Natural killer cell treated with Interleukin-12 subunit alpha and Interleukin-12 subunit beta and Interleukin-15 and Interleukin-18, amount 100 ng/mL, for 72 hours (primary cell): ENCODE data around the gene TCF3. TPM values are rescaled to one million over a fixed set of nuclear protein-coding genes. Genes with fewer than 3 reads are reported as not detected.
A peak's percentile ranks its signal among the peaks of the same experiment; 100 is the strongest.

ENCODE experiments used
- ATAC-seq, 2 donors: fragments of 150-1000 bp; cut with Tn5 transposase in 1 of 2; sonication (Bioruptor Pico), chemical (Tn5 transposase) in 1 of 2; 2 replicates each; pipeline ENCODE4 v1.10.0; 2021
- DNase-seq: peaks from one replicate; pipeline ENCODE4 v3.0.0; 2022; ENCODE audit warnings: low spot score
- H3K27ac Mint-ChIP-seq, 2 donors: 1 replicate in 1 of 2; 2 replicates in 1 of 2; pipeline ENCODE4 v1.8.0; 2022; ENCODE audit warnings: mixed read lengths in 2 of 2, mild to moderate bottlenecking in 1 of 2, moderate library complexity in 1 of 2
- H3K27me3 Mint-ChIP-seq, 2 donors: 1 replicate in 1 of 2; 2 replicates in 1 of 2; pipeline ENCODE4 v1.8.0; 2022; ENCODE audit warnings: mixed read lengths in 2 of 2
- H3K36me3 Mint-ChIP-seq: one replicate; pipeline ENCODE4 v1.8.0; 2022; ENCODE audit warnings: mixed read lengths
- H3K4me1 Mint-ChIP-seq, 2 donors: 1 replicate in 1 of 2; 2 replicates in 1 of 2; pipeline ENCODE4 v1.8.0; 2022; ENCODE audit warnings: low read depth in 2 of 2, mixed read lengths in 2 of 2, mild to moderate bottlenecking in 1 of 2
- H3K4me3 Mint-ChIP-seq: one replicate; pipeline ENCODE4 v1.8.0; 2022; ENCODE audit warnings: mixed read lengths
- H3K9me3 Mint-ChIP-seq: 2 replicates; pipeline ENCODE4 v1.8.0; 2022; ENCODE audit warnings: mixed read lengths
- total RNA-seq, 2 donors: library from RNA; stranded (reverse); gene quantifications; one replicate each; pipeline ENCODE4 v1.2.3, GENCODE V29; 2022

The TCF3 gene
- total RNA-seq, 2 donors from 2014 or later: 60.4 to 87.9 TPM

DNA sequence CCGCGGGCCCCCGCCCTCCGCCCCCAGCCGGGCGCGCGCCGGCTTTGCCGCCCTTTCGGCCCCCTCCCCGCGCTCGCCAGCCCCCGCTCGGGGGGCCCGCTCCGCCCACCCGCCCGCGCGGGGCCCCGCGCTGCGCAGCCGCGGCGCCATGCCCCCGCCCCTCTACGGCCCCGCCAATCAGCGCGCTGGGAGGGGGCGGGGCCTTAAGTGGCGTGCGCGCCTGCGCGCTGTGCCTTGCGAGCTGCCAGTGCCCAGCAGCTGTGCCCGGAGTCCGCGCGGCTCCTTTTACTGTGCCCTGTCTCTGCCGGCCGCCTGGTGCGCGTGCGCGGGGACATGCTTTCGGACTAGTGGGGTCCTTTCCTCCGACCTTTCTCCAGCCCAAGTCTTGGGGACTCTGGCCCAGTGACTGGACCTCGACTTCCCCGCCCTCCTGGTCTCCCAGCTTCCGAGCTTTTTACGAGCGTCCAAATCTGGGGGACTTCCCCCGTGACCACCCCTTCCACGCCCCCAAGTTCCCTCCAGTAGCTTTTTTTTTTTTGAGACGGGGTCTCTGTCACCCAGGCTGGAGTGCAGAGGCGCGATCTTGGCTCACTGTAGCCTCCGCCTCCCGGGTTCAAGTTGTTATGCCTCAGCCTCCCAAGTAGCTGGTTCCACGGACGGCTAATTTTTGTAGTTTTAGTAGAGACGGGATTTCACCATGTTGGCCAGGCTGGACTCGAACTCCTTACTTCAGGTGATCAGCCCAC lies 59.5 kb downstream of the TCF3 start, which contains the start of gene MBD3:
MBD3 (minus strand) TSS at position 111 of the 746 bp plus-strand sequence. CDS start 234 bp downstream, outside the sequence.
- H3K4me3 Mint-ChIP-seq: peak within 1 kb of the TSS; percentile 92
- DNase-seq: peak; percentile 95
- H3K4me1 Mint-ChIP-seq: peaks cover 12 to 13% of the 10 kb centered on the region in 2 donors
- peak within 1 kb of the TSS; percentile 81 to 93 for H3K27ac Mint-ChIP-seq
- H3K9me3 Mint-ChIP-seq: no peaks in the 10 kb centered on the region
- H3K27me3 Mint-ChIP-seq: no peaks in the 10 kb centered on the region
- peak; percentile 92 to 94 for ATAC-seq
- H3K36me3 Mint-ChIP-seq: no peaks in the 10 kb centered on the region

GRCh38 chr19:1592024-1592754 lies 60.2 kb downstream of the TCF3 start:
- peak overlapping the region; percentile 92 for H3K4me3 Mint-ChIP-seq

GRCh38 chr19:1591421-1592023 lies 60.9 kb downstream of the TCF3 start:
- Mint-ChIP-seq H3K36me3 (no peaks in the 10 kb centered on the region), H3K9me3 (no peaks in the 10 kb centered on the region)
- no peak for DNase-seq

More at GRCh38 chr19:1592024-1592754, 60.2 kb downstream of the TCF3 start:
- no peaks in the 10 kb centered on the region for H3K9me3 Mint-ChIP-seq
- ATAC-seq (peak; percentile 91), DNase-seq (peak; percentile 94)
- no peaks in the 10 kb centered on the region for H3K36me3 Mint-ChIP-seq
- peaks cover 12 to 13% of the 10 kb centered on the region in 2 donors for H3K4me1 Mint-ChIP-seq
- H3K27ac Mint-ChIP-seq: peak overlapping the region; percentile 81 to 90
- no peaks in the 10 kb centered on the region for H3K27me3 Mint-ChIP-seq

GRCh38 chr19:1590641-1591397 lies 61.6 kb downstream of the TCF3 start:
- peak overlapping the region; percentile 81 to 90 for H3K27ac Mint-ChIP-seq
- no peaks in the 10 kb centered on the region for H3K36me3 Mint-ChIP-seq
- H3K27me3 Mint-ChIP-seq: no peaks in the 10 kb centered on the region
- DNase-seq (no peak), ATAC-seq (no peak)
- peak overlapping the region; percentile 92 for H3K4me3 Mint-ChIP-seq
- H3K9me3 Mint-ChIP-seq: no peaks in the 10 kb centered on the region
- H3K4me1 Mint-ChIP-seq: peaks cover 12 to 13% of the 10 kb centered on the region in 2 donors

More at GRCh38 chr19:1591421-1592023, 60.9 kb downstream of the TCF3 start:
- peak overlapping the region; percentile 92 for H3K4me3 Mint-ChIP-seq
- ATAC-seq: no peak
- H3K4me1 Mint-ChIP-seq: peaks cover 12 to 13% of the 10 kb centered on the region in 2 donors
- peak overlapping the region; percentile 81 to 90 for H3K27ac Mint-ChIP-seq
- no peaks in the 10 kb centered on the region for H3K27me3 Mint-ChIP-seq

DNA sequence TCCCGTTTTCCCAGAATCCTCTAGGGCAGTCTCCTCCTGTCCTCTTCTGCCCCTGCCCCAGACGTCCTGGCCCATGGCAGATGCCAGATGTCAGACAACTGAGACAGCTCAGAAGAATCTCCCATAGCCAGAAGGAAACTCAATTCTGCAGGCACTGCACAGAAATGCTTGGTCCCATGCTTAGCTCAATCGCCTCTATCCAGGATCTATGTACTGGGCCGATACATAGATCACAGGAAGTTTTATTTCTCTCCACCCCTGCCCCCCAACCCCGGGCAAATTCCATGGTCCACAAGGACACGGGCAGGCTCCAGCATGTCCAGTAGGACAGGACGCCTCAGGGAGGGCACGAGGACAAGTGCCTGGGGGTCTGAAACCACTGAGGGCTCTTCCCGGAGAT lies 64.5 kb downstream of the TCF3 start:
- Mint-ChIP-seq H3K27me3 (no peaks in the 10 kb centered on the region), H3K27ac (peak overlapping the region in 1 of 2 donors; percentile 54), H3K4me3 (no peak overlapping the region), H3K36me3 (no peaks in the 10 kb centered on the region), H3K4me1 (peaks cover 11 to 13% of the 10 kb centered on the region in 2 donors), H3K9me3 (no peaks in the 10 kb centered on the region)
- no peak for ATAC-seq
- DNase-seq: no peak

DNA sequence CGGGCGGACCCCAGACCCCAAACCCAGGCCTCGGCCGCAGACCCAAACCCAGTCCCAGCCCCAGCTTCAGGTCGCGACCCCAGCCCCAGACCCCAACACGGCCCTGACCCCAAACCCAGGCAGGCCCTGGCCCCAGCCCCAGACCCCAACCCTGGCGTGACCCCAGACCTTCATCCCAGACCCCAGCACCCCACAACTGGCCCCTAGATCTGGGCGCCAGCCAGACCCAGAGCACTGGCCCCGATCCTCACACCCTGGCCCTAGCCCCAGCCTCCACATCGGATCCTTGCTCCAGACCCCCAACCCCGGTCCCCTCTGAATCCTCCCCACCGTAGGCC lies 67.2 kb downstream of the TCF3 start:
- H3K9me3 Mint-ChIP-seq: no peaks in the 10 kb centered on the region
- H3K36me3 Mint-ChIP-seq: no peaks in the 10 kb centered on the region
- H3K27ac Mint-ChIP-seq: no peak overlapping the region
- peaks cover 3 to 5% of the 10 kb centered on the region in 2 donors for H3K4me1 Mint-ChIP-seq
- ATAC-seq (no peak), DNase-seq (no peak)
- no peak overlapping the region for H3K4me3 Mint-ChIP-seq
- no peaks in the 10 kb centered on the region for H3K27me3 Mint-ChIP-seq

GRCh38 chr19:1584500-1585242 lies 67.7 kb downstream of the TCF3 start:
- no peaks in the 10 kb centered on the region for H3K9me3 Mint-ChIP-seq
- H3K27me3 Mint-ChIP-seq: no peaks in the 10 kb centered on the region
- peak; percentile 19 to 40 for ATAC-seq
- peaks cover 2 to 3% of the 10 kb centered on the region in 2 donors for H3K4me1 Mint-ChIP-seq
- H3K4me3 Mint-ChIP-seq: no peak overlapping the region
- no peak overlapping the region for H3K27ac Mint-ChIP-seq
- H3K36me3 Mint-ChIP-seq: no peaks in the 10 kb centered on the region
- no peak for DNase-seq

DNA sequence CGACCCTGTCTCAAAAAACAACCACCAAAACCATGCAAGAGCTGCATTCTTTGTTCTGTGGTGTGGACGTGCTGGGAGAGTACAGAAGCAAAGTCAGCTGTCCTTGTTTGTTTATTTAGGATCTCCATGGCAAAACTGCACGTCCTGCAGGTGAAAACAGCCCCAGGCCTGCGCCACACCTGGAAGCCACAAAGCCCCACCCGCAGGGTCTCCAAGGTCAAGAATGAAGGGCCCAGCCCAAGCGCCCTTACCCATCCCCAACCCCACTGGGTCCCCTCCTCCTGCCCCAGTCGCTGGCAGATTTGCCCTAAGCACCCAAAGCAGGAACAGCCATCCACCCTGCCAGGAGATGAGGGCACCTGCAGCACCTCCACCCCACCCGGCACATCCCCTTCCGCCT lies 70.2 kb downstream of the TCF3 start:
- Mint-ChIP-seq H3K4me3 (no peak overlapping the region), H3K27ac (no peak overlapping the region), H3K4me1 (no peaks in the 10 kb centered on the region), H3K36me3 (no peaks in the 10 kb centered on the region), H3K9me3 (no peaks in the 10 kb centered on the region), H3K27me3 (no peaks in the 10 kb centered on the region)
- ATAC-seq (no peak), DNase-seq (no peak)

GRCh38 chr19:1580957-1581356 lies 71.5 kb downstream of the TCF3 start:
- no peak overlapping the region for H3K27ac Mint-ChIP-seq
- H3K9me3 Mint-ChIP-seq: no peaks in the 10 kb centered on the region
- no peaks in the 10 kb centered on the region for H3K27me3 Mint-ChIP-seq
- H3K36me3 Mint-ChIP-seq: no peaks in the 10 kb centered on the region
- peaks cover 0 to 1% of the 10 kb centered on the region in 2 donors for H3K4me1 Mint-ChIP-seq
- ATAC-seq: no peak
- H3K4me3 Mint-ChIP-seq: no peak overlapping the region
- no peak for DNase-seq

GRCh38 chr19:1580382-1580781 lies 72.0 kb downstream of the TCF3 start:
- Mint-ChIP-seq H3K4me1 (peaks cover 0 to 4% of the 10 kb centered on the region in 2 donors), H3K36me3 (no peaks in the 10 kb centered on the region), H3K4me3 (no peak overlapping the region), H3K27me3 (no peaks in the 10 kb centered on the region), H3K9me3 (no peaks in the 10 kb centered on the region), H3K27ac (no peak overlapping the region)
- no peak for DNase-seq
- ATAC-seq: no peak

DNA sequence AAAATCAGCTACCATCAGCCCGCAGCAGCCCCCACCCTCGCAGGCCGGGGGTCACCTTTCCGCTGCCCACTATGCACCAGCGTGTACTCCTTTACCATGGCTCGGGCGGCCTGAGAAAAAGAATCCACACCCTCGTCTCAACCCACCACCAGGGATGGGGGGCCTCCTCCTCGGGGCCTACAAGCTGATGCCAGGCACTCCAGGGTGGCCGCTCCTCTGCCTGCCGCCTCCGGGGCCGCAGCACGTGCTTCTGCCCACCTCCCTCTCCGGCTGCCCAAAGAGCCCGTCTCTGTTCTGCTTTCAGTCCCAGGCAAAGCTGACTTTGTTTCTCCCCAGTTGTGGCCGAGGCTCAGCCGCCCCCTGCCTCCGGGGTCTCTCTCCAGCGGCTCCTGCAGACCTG lies 73.2 kb downstream of the TCF3 start:
- Mint-ChIP-seq H3K4me1 (peaks cover 0 to 4% of the 10 kb centered on the region in 2 donors), H3K36me3 (no peaks in the 10 kb centered on the region), H3K27me3 (no peaks in the 10 kb centered on the region), H3K4me3 (no peak overlapping the region), H3K9me3 (no peaks in the 10 kb centered on the region), H3K27ac (no peak overlapping the region)
- no peak for DNase-seq
- ATAC-seq: no peak

DNA sequence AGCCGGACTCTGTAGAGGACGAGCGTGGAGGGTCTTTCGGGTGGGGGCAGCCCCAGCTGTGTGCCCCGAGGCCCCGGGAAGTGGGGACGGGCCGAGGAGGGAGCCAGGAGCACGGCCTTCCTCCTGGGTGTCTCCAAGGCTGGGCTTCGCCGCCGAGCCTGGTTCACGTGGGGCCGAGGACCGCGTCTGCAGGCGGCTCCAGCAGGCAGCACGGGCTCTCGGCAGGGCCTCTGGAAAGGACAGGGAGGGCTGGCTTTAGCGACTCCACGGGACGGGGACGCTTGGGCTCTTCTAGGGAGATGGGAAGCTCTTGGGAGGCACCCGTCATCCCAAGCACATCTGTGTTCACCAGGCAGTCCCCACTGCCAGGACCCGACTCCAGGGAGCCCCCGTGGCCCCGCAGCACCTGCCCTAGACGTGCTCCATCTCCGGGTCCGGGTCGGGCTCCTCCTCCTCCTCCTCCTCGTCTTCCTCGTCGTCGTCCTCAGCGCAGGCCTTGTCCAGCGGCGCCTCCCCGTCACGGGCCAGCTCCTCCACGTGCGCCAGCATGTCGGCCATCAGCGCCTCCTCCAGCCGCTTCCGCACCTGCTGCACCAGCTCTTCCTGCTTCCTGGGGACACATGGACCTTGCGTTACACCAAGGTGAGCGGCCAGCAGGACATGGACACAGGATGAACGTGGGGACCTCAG lies 74.3 kb downstream of the TCF3 start:
- Mint-ChIP-seq H3K4me1 (peaks cover 0 to 7% of the 10 kb centered on the region in 2 donors), H3K4me3 (no peak overlapping the region), H3K27ac (no peak overlapping the region), H3K36me3 (no peaks in the 10 kb centered on the region), H3K9me3 (no peaks in the 10 kb centered on the region), H3K27me3 (no peaks in the 10 kb centered on the region)
- no peak for DNase-seq
- no peak for ATAC-seq
